Measurements from ENCODE around the gene GNB5.

GRCh38 chr15:52137432-52138357 is 53.5 kb downstream of the GNB5 start:
- TF ChIP-seq CTCF (IDR thresholded peaks at IDR 0.05) (no peak), POLR2AphosphoS5 (IDR thresholded peaks at IDR 0.05; ENCODE audit: low read depth, low read length) (no peak), SIN3A (IDR thresholded peaks at IDR 0.05; ENCODE audit: borderline replicate concordance, insufficient read depth, low read depth, low read length) (no peak), TCF7L2 (IDR thresholded peaks at IDR 0.05; ENCODE audit: low read depth, low read length) (no peak), REST (IDR thresholded peaks at IDR 0.05; ENCODE audit: insufficient read depth in 1 of 2, low read depth in 2 of 2, low read length in 1 of 2) (no peak)

Data from Panc1 (cell line).